Measurements from ENCODE around the gene THRB.

THRB gene

DNA sequence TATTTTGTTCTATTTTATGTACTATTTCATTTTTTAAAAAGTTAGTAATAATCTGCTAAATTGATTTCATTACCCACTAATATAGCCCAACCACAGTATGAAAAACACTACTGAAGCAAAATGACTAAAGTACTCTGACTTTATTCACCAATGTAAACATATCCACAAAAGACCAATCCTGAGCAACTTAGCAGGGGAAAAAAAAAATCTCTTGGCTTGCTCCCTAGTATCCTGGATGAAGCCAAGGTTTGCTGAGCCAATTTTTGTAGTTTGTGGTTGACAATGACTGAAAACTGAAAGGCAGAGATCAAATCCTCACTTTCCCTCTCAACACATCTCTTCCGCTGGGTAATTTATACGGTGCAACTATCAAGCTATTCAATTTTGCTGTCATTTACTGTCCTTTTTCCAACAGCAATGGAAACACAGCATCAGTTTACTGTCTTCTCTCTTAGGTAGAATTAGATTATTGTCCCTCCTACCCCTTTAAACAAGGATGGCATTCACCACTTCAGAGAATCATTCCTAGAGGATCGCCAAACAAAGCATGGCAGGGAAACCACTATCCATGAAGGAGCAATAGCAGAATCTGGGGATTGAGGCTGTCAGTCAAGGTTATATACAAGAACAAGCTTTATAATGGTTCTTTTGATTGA is 149.7 kb downstream of the THRB start:
- peak; percentile 50 for DNase-seq

DNA sequence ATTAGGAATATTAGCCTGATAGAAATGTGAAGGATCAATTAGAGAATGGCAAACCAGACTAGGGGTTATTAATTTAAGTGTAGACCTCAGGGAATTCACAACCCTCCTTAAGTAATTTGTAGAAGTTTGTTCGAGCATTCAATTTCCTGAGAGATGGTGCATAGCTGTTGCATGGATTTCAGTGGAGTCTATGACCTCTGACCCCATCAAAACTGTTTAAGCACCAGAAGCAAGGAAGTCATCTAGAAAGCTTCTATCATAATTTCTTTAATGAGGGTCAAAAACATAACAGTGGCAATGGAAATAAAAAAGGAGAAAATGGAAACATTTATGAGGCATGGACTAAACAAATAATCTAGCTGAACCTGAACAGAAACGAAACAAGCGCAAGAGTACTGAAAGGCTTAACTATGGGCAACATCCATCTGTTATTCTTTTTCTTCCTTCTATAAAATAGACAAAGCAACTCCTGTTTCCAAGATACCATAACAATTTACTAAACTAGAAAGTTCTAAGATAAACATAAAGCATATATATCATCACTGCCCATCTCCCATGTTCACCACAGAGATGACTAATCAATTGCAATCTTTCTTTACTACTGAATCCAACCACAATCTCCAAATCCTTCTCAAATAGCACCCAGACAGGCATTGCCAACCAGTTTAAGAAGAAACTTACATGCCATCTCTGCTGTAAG is 151.4 kb downstream of the THRB start:
- peak; percentile 81 for DNase-seq

DNA sequence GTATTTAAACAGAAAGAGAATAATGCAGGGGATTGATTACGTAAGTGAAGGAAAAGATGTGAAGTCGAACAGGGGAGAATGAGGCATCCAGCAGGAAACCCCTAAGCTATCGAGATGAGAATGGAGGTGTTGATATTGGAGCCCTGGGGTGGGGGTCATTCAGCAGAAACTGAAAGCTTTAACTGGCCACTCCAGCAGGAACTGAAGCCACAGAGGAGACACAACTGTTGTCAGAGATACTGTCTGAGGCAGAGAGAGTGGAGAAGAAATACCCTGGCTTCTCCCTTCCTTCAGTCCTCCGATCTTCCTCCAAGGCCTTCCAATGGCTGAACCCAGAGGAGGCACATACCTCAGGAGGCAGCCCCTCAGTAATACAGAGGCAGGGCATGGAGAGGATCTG is 152.4 kb downstream of the THRB start:
- no peak for DNase-seq

DNA sequence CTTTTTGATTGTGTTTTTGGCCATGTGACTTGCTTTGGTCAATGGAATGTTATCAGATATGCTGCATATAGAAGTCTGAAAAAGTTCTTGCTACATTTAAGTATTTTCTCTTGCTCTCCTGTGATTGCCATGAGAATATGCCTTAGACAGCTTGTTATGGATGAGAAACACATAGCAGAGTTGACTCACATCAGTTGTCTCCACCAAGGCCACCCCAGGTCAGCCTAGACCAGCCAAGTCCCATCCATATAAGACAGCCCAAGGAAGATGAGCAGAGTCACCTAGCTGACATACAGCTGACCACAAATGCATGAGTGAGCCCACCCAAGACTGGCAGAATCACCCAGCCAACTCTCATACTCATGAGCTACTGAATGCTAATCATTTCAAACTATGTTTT is 153.0 kb downstream of the THRB start:
- DNase-seq, result no peak

DNA sequence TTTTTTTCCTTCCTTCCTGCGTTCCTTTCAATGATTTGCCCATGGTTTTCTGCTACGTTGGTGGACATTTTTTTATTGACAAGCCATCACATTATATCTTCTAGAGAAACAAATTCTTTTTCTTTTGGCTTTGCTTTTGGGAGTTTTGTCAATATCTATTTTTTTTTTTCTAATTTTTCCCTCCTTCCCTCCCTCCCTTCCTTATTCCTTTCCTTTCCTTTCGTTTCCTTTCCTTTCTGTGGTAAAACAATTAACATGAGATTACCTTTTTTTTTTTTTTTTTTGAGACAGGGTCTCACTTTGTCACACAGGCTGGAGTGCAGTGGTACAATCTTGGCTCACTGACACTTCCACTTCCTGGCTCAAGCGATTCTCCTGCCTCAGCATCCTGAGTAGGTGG is 153.7 kb downstream of the THRB start:
- DNase-seq, result no peak

DNA sequence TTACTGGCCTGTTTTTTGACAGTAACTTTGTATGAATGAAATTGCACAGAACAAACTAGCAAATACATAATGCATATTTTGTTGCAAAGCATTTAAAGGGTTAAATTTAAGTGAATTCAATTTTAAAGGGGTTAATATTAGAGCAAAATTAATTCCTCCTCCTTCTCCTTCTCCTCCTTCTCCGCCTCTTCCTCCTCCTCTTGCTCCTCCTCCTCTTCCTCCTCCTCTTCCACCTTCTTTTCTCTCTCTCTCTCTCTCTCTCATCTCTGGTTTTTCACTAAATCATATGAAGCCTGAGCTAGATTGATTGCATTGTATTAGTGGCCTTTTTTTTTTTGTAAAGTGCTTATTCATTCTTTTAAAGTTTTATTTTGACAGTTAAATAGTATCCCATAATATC is 154.5 kb downstream of the THRB start:
- DNase-seq, result no peak

DNA sequence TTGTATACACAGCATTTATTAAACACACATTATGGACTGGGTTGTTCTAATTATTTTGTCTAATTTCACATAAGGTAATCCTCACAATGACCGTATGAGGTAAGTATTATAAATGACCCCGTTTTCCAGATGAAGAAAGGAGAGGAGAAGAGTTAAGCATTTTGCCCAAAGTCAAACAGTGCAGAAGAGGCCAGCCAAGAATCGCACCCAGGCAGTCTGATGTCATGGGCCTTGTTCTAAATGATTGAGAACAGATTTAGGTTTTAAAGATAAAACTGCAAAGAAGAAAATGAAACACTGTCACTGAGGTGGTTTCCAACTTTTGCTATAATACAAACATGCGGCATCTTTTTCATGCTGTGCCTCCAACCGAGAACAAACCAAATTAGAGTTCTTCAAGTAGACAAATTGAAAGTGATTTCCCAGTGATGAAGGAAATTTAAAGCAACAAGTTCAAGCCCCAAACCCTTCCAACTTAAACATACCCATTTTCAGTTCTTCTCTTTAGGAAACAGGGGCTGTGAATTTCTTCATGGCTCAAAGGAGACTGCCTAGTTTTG is 155.3 kb downstream of the THRB start:
- DNase-seq, result no peak

DNA sequence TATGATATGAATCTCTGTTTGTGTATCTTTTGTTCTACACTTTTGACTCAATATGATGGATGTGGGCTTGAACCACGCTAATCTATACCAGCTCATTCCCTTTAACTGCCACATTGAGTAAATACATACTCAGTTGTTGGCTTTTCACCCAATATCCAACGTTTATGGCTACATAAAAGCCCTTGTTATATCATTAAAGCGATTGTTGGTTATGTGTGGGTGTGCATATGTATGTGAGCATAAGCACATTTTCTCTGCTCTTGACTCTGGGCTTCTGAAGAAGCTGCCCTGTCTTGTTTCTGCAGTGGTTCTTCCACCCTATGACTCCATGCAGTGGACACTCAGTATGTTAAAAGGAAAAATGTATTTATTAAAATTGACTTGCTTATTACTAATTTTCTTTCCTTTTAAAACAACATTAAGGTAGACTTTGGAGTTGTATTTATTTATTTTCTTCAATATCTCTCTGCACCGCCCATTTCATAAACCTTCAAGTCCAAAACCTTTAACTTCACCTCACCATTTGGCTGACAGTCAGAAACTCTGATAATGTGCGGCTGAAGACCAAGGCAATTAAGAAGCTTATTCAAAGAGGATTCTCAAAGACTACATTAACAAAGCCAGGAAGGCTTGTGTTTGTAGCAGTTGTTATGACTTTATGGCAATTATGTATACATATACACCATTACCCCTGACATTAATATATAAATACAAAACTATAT is 156.1 kb downstream of the THRB start:
- no peak for DNase-seq

DNA sequence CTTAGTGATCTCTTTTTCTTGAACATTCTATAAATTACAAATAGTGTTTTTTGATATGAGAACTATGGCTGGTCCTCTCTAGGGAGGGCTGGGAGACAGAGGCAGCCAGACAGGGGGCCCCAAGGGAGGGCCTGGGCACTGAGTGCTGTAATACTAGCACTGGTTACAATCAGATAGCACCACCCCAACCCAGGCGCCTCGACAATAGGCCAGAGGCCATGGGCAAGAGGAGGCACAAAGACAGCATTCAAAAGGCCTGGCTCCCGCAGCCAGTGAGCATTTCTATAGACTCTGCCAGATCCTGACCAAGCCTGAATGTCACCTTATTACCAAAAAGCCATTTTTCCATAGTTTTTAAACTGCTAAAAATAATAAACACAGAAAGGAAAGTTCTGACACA is 158.5 kb downstream of the THRB start:
- DNase-seq, result no peak

DNA sequence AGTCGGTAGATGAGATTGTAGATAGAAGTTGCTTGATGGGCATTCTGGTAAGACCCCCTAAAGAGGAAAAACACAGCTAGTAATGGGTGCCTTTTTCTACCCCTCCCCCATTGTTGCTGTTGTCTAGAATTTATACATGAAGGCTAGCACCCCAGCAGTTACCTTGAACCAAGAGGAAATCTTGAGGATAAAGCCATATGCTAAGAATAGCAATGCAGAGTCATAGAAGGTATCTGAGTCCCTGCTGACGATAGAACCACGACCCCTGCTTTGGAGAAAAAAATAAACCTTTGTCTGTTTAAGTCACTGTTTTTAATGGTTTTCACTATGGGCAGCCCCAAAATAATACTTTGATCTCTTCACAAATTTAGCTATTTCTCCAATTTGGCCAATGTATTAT is 162.6 kb downstream of the THRB start:
- no peak for DNase-seq

DNA sequence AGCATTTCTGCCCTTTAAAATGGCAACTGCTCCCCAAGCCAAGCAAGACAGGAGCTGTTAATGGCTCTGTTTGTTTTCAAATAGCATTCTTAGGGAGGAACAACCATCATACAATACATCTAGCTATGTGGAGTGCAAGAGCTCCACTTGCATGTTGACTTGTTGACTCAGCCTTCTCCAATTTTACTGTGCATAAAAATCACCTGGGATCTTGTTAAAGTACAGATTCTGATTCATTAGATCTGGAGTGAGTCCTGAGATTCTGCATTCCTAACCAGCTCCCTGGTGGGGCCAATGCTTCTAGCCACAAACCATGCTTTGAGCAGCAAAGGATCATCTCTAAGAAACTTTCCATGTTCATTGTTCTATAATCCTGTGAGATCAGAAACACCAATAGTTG is 171.4 kb downstream of the THRB start:
- no peak for DNase-seq

DNA sequence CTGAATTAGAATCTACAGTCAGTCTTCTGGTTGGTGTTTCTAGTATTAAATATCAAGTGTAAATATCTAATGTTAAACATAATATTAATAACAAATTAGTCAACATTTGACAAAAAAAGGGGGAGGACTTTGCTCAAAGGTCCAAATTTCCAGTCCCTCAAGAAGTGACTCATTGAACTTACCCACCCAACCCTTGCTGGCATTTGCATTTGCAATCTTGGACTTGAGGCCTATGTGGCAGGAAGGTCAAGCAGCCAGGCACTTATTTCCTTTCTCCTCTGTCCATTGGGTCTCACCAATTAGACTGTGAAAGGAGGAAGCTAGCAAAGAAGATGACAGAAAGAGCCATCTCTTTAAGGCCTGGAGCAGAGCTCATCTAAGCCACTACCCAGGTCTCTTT is 174.0 kb downstream of the THRB start:
- no peak for DNase-seq

DNA sequence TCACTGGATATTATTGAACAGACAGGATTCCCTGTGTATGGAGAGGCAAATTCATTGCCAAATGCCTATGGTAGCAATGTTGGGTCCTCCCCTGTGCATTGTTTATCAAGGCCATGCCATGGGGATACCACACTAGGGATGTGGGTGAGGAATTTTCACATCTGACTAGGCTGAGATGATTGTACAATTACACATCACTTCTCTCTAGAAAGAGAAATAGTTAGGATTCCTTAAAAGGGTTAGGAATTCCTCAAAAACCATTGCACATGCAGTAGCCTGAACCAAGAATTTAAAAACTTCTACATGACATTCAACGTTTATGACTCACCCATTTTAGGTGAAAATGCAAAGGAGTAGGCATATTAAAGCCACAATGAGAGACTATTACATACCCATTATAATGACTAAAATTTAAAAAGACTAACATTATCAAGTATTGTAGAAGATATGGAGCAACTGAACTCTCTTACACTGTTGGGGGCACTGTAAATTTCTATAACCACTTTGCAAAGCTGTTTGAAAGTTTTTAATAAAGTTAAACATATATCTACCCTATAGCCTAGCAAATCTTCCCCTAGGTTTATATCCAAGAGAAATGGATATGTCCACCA is 175.9 kb downstream of the THRB start:
- peak; percentile 82 for DNase-seq

DNA sequence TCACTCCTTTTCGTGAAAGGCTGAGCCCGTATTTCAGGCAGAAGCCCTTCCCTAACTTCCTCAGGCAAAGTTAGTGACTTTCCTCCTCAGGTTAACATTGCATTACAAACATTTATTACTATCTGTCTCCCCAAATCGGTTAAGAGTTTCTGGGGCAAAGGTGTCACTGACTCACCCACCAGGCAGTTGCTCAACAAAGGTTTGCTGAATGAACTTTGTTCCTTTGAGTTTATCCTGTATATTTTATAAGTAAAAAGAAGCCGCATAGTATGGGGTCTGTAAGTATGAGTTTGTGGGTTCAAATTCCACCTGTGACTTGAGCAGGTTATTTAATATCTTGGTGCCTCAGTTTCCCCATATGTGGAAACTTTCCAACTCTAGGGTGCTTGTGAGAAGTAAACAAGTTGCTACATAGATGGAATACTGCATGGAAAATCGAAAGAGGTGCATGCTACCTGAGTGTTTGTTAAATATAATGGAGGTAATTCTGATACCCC is 177.7 kb downstream of the THRB start:
- DNase-seq, result no peak

DNA sequence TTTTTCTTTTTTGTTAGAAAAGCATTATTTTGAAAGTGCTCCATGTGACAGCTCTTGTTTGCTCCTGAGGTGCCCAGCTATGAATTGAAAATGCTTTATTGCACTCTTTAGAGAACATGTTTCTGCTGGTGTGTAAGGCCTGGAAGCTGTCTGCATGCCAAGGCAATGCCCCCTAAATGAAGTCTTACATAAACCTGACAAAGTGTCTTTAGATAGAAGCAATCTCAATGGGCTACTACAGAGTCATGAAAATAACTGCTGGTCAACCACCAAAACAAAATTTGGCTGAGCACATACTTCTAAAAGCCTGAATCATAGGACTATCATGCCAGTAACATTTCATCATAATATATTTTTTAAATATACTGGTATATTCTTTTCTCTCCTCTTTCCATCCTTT is 178.7 kb downstream of the THRB start:
- peak; percentile 40 for DNase-seq

DNA sequence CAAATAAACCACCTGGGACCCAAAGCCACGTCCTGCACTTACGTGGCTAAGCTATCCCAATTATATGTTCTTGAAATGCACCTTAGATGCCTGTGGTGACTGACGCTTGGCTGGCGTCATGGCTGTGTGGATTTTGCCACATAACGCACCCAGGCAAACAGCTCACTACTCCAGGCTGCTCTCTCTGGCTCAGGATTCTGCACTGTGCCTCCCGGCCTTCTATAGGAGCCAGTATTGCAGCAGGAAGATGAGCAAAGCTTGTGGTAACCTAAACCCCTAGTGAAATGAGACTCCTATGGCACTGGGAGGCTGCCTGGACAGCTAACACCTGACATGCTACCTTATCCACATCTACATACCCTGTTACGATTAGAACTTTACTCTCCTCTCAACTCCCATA is 179.3 kb downstream of the THRB start:
- no peak for DNase-seq

DNA sequence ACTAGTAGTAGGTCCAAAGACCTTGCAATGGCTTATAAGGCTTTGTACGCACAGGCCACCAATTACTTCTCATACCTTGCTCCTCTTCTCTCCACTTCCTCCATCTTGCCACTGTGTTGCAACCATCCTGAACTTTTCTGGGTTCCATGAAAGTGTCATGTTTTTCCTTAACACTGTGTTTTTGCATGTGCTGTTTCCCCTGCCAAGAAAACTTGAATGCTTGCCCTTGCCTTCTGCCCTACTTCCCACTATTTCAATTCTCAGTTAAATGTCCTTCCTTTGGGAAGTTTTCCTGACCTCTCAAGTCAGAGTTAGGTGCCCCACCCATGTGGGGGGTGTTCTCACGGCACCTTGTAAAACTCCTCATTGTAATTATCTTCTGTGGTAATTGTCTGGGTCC is 182.8 kb downstream of the THRB start:
- DNase-seq, result no peak

DNA sequence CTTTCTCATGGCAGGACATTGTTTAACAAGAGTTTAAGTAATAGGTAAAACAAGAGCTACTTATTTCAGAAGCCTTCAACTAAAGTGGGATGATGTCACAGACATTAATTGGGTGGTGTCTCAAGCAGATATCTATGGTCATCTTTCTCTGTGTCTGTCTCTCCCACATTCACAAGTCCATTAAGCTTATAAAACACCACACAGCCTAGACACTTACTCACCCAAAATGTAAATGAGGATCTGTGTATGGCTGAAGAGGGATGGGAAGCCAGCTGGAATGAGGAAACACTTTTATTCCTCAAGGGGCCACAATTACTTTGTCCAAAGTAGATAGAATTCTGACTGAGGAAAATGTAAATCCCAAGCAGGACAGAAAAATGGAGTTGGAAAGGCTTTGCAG is 183.8 kb downstream of the THRB start:
- no peak for DNase-seq

DNA sequence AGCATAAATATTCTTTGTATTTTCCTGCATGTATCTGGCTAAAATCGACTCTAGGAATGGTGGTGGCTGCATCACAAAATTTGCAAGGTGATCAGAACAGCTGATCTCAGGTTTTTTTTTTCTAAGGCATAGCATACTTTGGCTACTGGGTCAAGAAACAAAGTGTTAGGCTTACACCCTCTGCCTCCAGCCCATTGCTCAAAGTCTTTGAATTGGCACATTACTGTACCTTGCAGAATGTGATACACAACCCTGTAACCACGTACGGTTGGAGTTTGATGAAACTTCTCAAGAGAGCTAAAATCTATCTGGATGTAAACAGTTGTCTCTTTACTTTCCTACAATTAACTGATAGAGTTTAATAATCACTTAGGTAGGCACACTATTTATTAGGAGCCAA is 188.1 kb downstream of the THRB start:
- DNase-seq, result no peak

DNA sequence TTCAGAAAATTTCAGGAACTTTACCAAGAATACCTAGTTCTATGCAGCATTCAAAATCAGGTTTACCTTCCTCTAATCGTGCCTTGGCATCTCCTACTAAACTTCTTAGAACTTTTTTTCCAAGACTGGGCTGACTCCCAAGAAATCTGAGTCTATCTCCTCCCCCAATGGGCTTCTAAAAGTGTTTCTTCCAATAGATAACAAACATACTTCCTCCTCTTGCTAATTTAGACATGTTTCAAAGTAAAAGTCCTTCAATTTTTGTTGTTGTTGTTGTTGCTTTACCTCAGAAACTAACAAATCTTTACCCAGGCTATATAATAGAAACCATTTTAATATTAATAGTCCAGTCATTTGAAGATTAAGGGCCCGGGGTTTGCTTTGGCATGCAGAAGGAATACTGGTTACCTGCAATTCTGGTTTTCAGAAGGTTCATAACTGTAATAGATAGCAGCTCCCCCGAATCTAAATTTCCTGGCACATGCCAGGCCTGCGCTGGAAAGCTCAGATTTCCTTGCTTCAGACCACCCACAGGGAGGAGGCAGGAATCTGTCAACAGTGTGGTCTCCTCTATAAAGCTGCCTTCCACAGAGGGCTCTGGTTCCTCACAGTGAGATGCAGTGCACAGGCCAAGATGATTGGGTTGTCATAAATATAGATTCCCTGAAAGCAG is 188.7 kb downstream of the THRB start:
- peak; percentile 63 for DNase-seq

DNA sequence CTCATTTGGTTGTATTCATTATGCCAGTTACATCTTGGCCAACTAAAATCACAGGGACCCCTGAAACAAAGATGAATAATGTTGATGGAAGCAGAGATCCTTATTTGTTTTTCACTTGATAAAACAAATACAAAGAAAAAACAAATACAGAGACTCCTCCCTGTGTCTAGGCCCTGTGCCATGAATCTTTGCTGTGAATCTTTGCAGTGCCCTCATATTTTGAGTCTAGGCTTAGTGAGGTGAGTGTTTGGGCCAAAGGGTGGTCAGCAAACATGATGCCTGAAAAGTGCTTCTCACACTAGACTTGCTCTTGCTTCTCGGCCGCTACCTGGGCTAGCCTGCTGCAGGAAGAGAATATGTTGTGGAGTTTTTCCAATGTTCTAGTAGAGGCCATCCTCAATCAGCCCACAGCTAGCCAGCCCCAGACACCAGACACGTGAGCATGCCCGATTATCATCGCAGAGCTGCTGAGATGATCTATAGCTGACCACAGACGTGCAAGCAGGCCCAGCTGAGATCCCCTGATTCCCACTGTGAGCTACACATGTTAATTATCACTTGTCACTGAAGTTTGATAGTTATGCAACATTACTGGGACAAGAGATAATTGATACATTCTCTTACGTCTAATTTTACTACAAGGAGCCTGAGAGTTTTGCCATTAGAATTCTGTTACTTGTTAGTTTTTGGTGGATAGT is 191.4 kb downstream of the THRB start:
- peak; percentile 47 for DNase-seq

DNA sequence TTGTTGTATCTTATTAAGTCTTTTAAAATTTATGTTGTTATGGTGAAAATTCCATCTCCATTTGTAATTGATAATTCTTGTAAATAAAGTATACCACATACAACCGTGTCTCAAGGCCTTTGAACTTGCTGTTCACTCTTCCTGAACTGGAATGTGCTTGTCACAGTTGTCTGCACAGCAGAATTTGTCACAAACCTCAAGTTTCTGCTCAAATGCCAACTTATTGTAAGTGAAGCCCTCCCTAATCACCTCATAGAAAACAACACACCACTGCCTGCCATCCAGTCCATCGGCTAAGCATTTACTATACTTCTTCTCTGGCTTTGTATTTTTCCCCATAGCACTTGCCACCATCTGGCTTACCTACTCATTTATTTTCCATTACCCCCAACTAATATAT is 192.3 kb downstream of the THRB start:
- DNase-seq, result no peak
